Measurements from ENCODE around the gene ABCG2. TPM values are rescaled to one million over a fixed set of nuclear protein-coding genes. Genes with fewer than 3 reads are reported as not detected.

ABCG2 gene
- polyA plus RNA-seq, 2 of the 4 experiments (the other 2 are of a cell fraction) = 27.9 to 55.3 TPM

DNA sequence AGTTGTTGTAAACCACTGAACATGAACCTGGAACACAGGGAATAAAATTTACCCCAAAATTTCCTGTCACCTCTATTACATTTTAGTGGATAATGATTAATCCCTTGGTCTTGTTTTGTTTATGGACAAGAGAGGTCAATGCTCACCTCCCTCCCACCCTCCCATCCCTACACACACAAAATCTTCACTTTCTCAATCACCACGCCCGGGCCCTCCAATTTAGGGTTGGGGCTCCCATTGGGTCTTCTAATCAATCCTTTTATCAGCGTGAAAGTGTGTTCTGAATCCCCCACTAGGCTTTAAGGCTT, 23.1 kb downstream of the ABCG2 start:
- Histone ChIP-seq H3K27ac (no peak overlapping the region), H3K9me3 (no peaks in the 10 kb centered on the region), H3K4me1 (peaks cover 24% of the 10 kb centered on the region), H3K4me3 (no peak overlapping the region), H3K4me2 (0 out of 3 replicates have a peak overlapping the region, but pooled peaks have one; percentile 36)
- ChIA-PET CTCF (interaction anchor here (0.8 kb wide), 1 partner anchor 77 kb away, joined by 4 read pairs; no protein-coding TSS in a partner anchor), POLR2A (no interaction called here)
- 82% methylated on average over 1 of the region's 3 CpGs for WGBS (ENCODE audit: missing lambda C conversion rate)
- ATAC-seq (no peak), FAIRE-seq (no peak), DNase-seq (ENCODE audit: low read depth in 1 of 2, low spot score in 1 of 2) (no peak)
- TF ChIP-seq NFE2L2 (conservative IDR thresholded peaks at IDR 0.05; ENCODE audit: low read length) = no peak
- TF ChIP-seq CBX2 (IDR thresholded peaks at IDR 0.05; ENCODE audit: borderline replicate concordance, low read depth) = no peak
- TF ChIP-seq ZSCAN20 (CRISPR knock-in tag; IDR thresholded peaks at IDR 0.05) = no peak
- TF ChIP-seq, protein P1, sequence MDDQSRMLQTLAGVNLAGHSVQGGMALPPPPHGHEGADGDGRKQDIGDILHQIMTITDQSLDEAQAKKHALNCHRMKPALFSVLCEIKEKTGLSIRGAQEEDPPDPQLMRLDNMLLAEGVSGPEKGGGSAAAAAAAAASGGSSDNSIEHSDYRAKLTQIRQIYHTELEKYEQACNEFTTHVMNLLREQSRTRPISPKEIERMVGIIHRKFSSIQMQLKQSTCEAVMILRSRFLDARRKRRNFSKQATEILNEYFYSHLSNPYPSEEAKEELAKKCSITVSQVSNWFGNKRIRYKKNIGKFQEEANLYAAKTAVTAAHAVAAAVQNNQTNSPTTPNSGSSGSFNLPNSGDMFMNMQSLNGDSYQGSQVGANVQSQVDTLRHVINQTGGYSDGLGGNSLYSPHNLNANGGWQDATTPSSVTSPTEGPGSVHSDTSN (IDR thresholded peaks at IDR 0.05) = no peak
- TF ChIP-seq, protein P2, sequence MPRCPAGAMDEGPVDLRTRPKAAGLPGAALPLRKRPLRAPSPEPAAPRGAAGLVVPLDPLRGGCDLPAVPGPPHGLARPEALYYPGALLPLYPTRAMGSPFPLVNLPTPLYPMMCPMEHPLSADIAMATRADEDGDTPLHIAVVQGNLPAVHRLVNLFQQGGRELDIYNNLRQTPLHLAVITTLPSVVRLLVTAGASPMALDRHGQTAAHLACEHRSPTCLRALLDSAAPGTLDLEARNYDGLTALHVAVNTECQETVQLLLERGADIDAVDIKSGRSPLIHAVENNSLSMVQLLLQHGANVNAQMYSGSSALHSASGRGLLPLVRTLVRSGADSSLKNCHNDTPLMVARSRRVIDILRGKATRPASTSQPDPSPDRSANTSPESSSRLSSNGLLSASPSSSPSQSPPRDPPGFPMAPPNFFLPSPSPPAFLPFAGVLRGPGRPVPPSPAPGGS (IDR thresholded peaks at IDR 0.05) = no peak
- no peak for TF ChIP-seq MAX (IDR thresholded peaks at IDR 0.05)
- no peak for TF ChIP-seq NR3C1 (IDR thresholded peaks at IDR 0.05)

GRCh38 chr4:88134536-88135355, 23.7 kb downstream of the ABCG2 start:
- ChIA-PET CTCF (no interaction called here), POLR2A (no interaction called here)
- 0 out of 3 replicates have a peak overlapping the region, but pooled peaks have one; percentile 36 for H3K4me2 ChIP-seq
- FAIRE-seq (no peak), DNase-seq (ENCODE audit: low read depth in 1 of 2, low spot score in 1 of 2) (peak in 1 of 2 experiments; percentile 57), ATAC-seq (peak in 1 of 2 experiments; percentile 85; a peak in 3 of 6 replicates)
- H3K4me1 ChIP-seq = peaks cover 24% of the 10 kb centered on the region
- no peak for TF ChIP-seq MAX (IDR thresholded peaks at IDR 0.05)
- no peak for TF ChIP-seq CBX8 (IDR thresholded peaks at IDR 0.05)
- no peak for TF ChIP-seq FOXS1 (CRISPR knock-in tag; IDR thresholded peaks at IDR 0.05)
- TF ChIP-seq PHF8 (IDR thresholded peaks at IDR 0.05; ENCODE audit: borderline replicate concordance, low read depth) = no peak
- TF ChIP-seq ATOH8 (CRISPR knock-in tag; IDR thresholded peaks at IDR 0.05; ENCODE audit: low read depth) = no peak
- no peak for TF ChIP-seq TP53 (CRISPR knock-in tag; IDR thresholded peaks at IDR 0.05)
- TF ChIP-seq ZSCAN20 (CRISPR knock-in tag; IDR thresholded peaks at IDR 0.05) = no peak
- TF ChIP-seq KDM5A (IDR thresholded peaks at IDR 0.05) = no peak
- TF ChIP-seq, protein P3, sequence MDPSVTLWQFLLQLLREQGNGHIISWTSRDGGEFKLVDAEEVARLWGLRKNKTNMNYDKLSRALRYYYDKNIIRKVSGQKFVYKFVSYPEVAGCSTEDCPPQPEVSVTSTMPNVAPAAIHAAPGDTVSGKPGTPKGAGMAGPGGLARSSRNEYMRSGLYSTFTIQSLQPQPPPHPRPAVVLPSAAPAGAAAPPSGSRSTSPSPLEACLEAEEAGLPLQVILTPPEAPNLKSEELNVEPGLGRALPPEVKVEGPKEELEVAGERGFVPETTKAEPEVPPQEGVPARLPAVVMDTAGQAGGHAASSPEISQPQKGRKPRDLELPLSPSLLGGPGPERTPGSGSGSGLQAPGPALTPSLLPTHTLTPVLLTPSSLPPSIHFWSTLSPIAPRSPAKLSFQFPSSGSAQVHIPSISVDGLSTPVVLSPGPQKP (IDR thresholded peaks at IDR 0.05; ENCODE audit: low read depth, low read length) = no peak
- no peak for TF ChIP-seq NPAS2 (CRISPR knock-in tag; IDR thresholded peaks at IDR 0.05; ENCODE audit: borderline replicate concordance)
- TF ChIP-seq EHF (CRISPR knock-in tag; IDR thresholded peaks at IDR 0.05) = no peak
- no peak for TF ChIP-seq EHMT2 (IDR thresholded peaks at IDR 0.05; ENCODE audit: low read depth)
- no peak for TF ChIP-seq EP300 (IDR thresholded peaks at IDR 0.05)
- no peak for TF ChIP-seq NFE2L2 (conservative IDR thresholded peaks at IDR 0.05; ENCODE audit: low read length)
- TF ChIP-seq HDAC2 (IDR thresholded peaks at IDR 0.05) = no peak
- TF ChIP-seq ZNF302 (CRISPR knock-in tag; IDR thresholded peaks at IDR 0.05) = no peak
- TF ChIP-seq REST (IDR thresholded peaks at IDR 0.05) = no peak
- TF ChIP-seq, protein P1 (IDR thresholded peaks at IDR 0.05) = no peak
- 33% methylated on average over 3 of the region's 3 CpGs for WGBS (ENCODE audit: missing lambda C conversion rate)
- peak overlapping the region in 1 of 2 experiments; percentile 16; a peak in 1 of 6 replicates for H3K27ac ChIP-seq
- no peaks in the 10 kb centered on the region for H3K9me3 ChIP-seq
- no peak overlapping the region for H3K4me3 ChIP-seq

Data from A549 (cell line).